Measurements from ENCODE around the gene ANXA2.
A peak's percentile ranks its signal among the peaks of the same experiment; 100 is the strongest.

The ANXA2 gene

GRCh38 chr15:60325905-60326304, 71.9 kb downstream of the ANXA2 start:
- DNase-seq (ENCODE audit: low read depth) = no peak
- no peak overlapping the region for H3K4me3 ChIP-seq (ENCODE audit: low read length)
- no peak for TF ChIP-seq CTCF (IDR thresholded peaks at IDR 0.05; ENCODE audit: insufficient read depth, low read depth, low read length, missing control alignments)

- TF ChIP-seq CTCF (IDR thresholded peaks at IDR 0.05; ENCODE audit: insufficient read depth, low read depth, low read length, missing control alignments) = no peak
- H3K4me3 ChIP-seq (ENCODE audit: low read length) = no peak overlapping the region
- no peak for DNase-seq (ENCODE audit: low read depth)
Measured at GRCh38 chr15:60324706-60325438, 72.9 kb downstream of the ANXA2 start.

GRCh38 chr15:60323322-60323721, 74.5 kb downstream of the ANXA2 start:
- no peak overlapping the region for H3K4me3 ChIP-seq (ENCODE audit: low read length)
- TF ChIP-seq CTCF (IDR thresholded peaks at IDR 0.05; ENCODE audit: insufficient read depth, low read depth, low read length, missing control alignments) = no peak
- DNase-seq (ENCODE audit: low read depth) = no peak

- no peak overlapping the region for H3K4me3 ChIP-seq (ENCODE audit: low read length)
- DNase-seq (ENCODE audit: low read depth) = no peak
- TF ChIP-seq CTCF (IDR thresholded peaks at IDR 0.05; ENCODE audit: insufficient read depth, low read depth, low read length, missing control alignments) = no peak
Measured at GRCh38 chr15:60320365-60320764, 77.4 kb downstream of the ANXA2 start.

GRCh38 chr15:60318216-60318867, 79.4 kb downstream of the ANXA2 start:
- no peak for DNase-seq (ENCODE audit: low read depth)
- TF ChIP-seq CTCF (IDR thresholded peaks at IDR 0.05; ENCODE audit: insufficient read depth, low read depth, low read length, missing control alignments) = no peak
- H3K4me3 ChIP-seq (ENCODE audit: low read length) = no peak overlapping the region

GRCh38 chr15:60316961-60317360, 80.8 kb downstream of the ANXA2 start:
- no peak for TF ChIP-seq CTCF (IDR thresholded peaks at IDR 0.05; ENCODE audit: insufficient read depth, low read depth, low read length, missing control alignments)
- H3K4me3 ChIP-seq (ENCODE audit: low read length) = no peak overlapping the region
- peak; percentile 94 for DNase-seq (ENCODE audit: low read depth)
